Ascending aorta (tissue), 2 donors: ENCODE results near the gene TCAP. TPM values are rescaled to one million over a fixed set of nuclear protein-coding genes. Genes with fewer than 3 reads are reported as not detected.

Experiments used
- DNase-seq, 2 donors: peaks; one replicate each; pipeline ENCODE4 v3.0.0-alpha.2; 2019; ENCODE audit warnings: low spot score in 2 of 2
- H3K27ac ChIP-seq, 2 donors: fragments of 200-600 bp; sonication (generic); one replicate each; pipeline ENCODE4 v1.5.1; 2016 to 2017; ENCODE audit warnings: mild to moderate bottlenecking in 1 of 2
- H3K27me3 ChIP-seq: fragments of 200-600 bp; sonication (generic); one replicate; pipeline ENCODE4 v1.5.1; 2017
- H3K36me3 ChIP-seq, 2 donors: fragments of 200-600 bp; sonication (generic); one replicate each; pipeline ENCODE4 v1.5.1; 2016
- H3K4me1 ChIP-seq, 2 donors: fragments of 200-600 bp; sonication (generic); one replicate each; pipeline ENCODE4 v1.5.1; 2016 to 2017; ENCODE audit warnings: mild to moderate bottlenecking in 1 of 2
- H3K4me3 ChIP-seq, 2 donors: fragments of 200-600 bp; sonication (generic); one replicate each; pipeline ENCODE4 v1.5.1; 2016 to 2017; ENCODE audit warnings: mild to moderate bottlenecking in 1 of 2
- H3K9me3 ChIP-seq, 2 donors: fragments of 200-600 bp; sonication (generic); one replicate each; pipeline ENCODE4 v1.5.1; 2016
- CTCF ChIP-seq, 3 experiments: fragments of 200-600 bp in 2 of 3; fragments of 450-650 bp in 1 of 3; sonication (generic) in 2 of 3; IDR thresholded peaks; one replicate each; pipeline ENCODE4 v1.5.1; 2016 to 2019; ENCODE audit warnings: antibody characterized with exemption in 3 of 3, mild to moderate bottlenecking in 1 of 3, moderate library complexity in 1 of 3
- intact Hi-C: fragments of 100-400 bp; cut with DNase I; formaldehyde crosslinking; loops from one replicate; pipeline ENCODE4 v1.15.1; 2023
- total RNA-seq: library from RNA; depleted of rRNA; stranded (reverse); fragments of >200 nt; gene quantifications from one replicate; pipeline ENCODE4 v1.1.0, GENCODE V29; 2016

The TCAP gene
- total RNA-seq, 1 donor from 2014 or later: not detected

- Histone ChIP-seq H3K4me3 (no peak overlapping the region), H3K27ac (no peak overlapping the region), H3K27me3 (no peaks in the 10 kb centered on the region), H3K9me3 (no peaks in the 10 kb centered on the region), H3K36me3 (no peaks in the 10 kb centered on the region), H3K4me1 (no peaks in the 10 kb centered on the region)
- DNase-seq: no peak
- intact Hi-C loops: no loop called here
- no peak for TF ChIP-seq CTCF (IDR thresholded peaks at IDR 0.05)
Observed at GRCh38 chr17:39650121-39650579, 15.0 kb upstream of the TCAP start.

- no peak for TF ChIP-seq CTCF (IDR thresholded peaks at IDR 0.05)
- H3K4me1 ChIP-seq: no peaks in the 10 kb centered on the region
- H3K27ac ChIP-seq: no peak overlapping the region
- intact Hi-C loops: no loop called here
- H3K36me3 ChIP-seq: peaks cover 3 to 6% of the 10 kb centered on the region in 2 donors
- H3K4me3 ChIP-seq: no peak overlapping the region
- no peaks in the 10 kb centered on the region for H3K27me3 ChIP-seq
- DNase-seq: no peak
- H3K9me3 ChIP-seq: no peaks in the 10 kb centered on the region
Observed at GRCh38 chr17:39651923-39652586, 13.1 kb upstream of the TCAP start.

- H3K4me1 ChIP-seq: no peaks in the 10 kb centered on the region
- no peak overlapping the region for H3K27ac ChIP-seq
- no peak for DNase-seq
Observed at GRCh38 chr17:39652587-39653315, 12.4 kb upstream of the TCAP start.

GRCh38 chr17:39653316-39653661, 11.9 kb upstream of the TCAP start:
- Histone ChIP-seq H3K4me1 (no peaks in the 10 kb centered on the region), H3K27ac (no peak overlapping the region), H3K36me3 (peaks cover 10 to 18% of the 10 kb centered on the region in 2 donors), H3K27me3 (no peaks in the 10 kb centered on the region), H3K4me3 (no peak overlapping the region), H3K9me3 (no peaks in the 10 kb centered on the region)
- TF ChIP-seq CTCF (IDR thresholded peaks at IDR 0.05): no peak
- intact Hi-C loops: no loop called here
- no peak for DNase-seq

More at GRCh38 chr17:39652587-39653315, 12.4 kb upstream of the TCAP start:
- intact Hi-C loops: no loop called here
- Histone ChIP-seq H3K27me3 (no peaks in the 10 kb centered on the region), H3K4me3 (no peak overlapping the region), H3K9me3 (no peaks in the 10 kb centered on the region), H3K36me3 (peaks cover 6 to 13% of the 10 kb centered on the region in 2 donors)
- TF ChIP-seq CTCF (IDR thresholded peaks at IDR 0.05): no peak

- intact Hi-C loops: no loop called here
- TF ChIP-seq CTCF (IDR thresholded peaks at IDR 0.05): peak; percentile 32 to 86 (median 79)
- H3K4me3 ChIP-seq: no peak overlapping the region
- peaks cover 13 to 23% of the 10 kb centered on the region in 2 donors for H3K36me3 ChIP-seq
- H3K27me3 ChIP-seq: no peaks in the 10 kb centered on the region
- no peaks in the 10 kb centered on the region for H3K9me3 ChIP-seq
- DNase-seq: no peak
- H3K27ac ChIP-seq: no peak overlapping the region
- H3K4me1 ChIP-seq: no peaks in the 10 kb centered on the region
Observed at GRCh38 chr17:39653662-39654331, 11.4 kb upstream of the TCAP start.
